ENCODE data around the gene PLEKHA4. TPM values are rescaled to one million over a fixed set of nuclear protein-coding genes. Genes with fewer than 3 reads are reported as not detected.

PLEKHA4 gene
- total and polyA plus RNA-seq, 2 of the 13 experiments (the other 11 are each of a cell fraction or from before 2014, with no cell fraction given), result 4.8 to 6.0 TPM

DNA sequence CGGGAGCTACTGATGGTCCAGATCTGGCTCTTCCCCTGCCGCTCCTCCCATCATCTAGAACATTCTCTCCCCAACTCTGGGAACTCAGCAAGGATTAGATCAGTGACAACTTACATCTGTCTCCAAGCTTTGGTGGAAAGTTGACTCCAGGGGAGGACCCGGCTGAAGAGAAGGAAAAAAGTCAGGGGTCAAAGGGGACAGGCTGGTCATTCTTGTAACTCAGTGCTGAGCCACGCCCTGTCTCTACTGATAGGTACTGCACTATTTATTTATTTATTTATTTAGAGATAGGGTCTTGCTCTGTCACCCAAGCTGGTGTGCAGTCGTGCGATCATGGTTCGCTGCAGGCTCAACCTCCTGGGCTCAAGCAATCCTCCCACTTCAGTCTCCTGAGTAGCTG is 14.3 kb downstream of the PLEKHA4 start:
- no peaks in the 10 kb centered on the region for H3K36me3 ChIP-seq (replicated peaks in 1 of 2; ENCODE audit: control insufficient read depth in 1 of 2, insufficient read depth in 2 of 2, low read length in 2 of 2)
- no peaks in the 10 kb centered on the region for H4K20me1 ChIP-seq (ENCODE audit: insufficient read depth, low read length)
- BruUV-seq (replicated peaks), result no TSS peak
- intact Hi-C loops (cut with micrococcal nuclease; ENCODE audit: unreplicated experiment), result no loop called here
- H3K4me1 ChIP-seq (ENCODE audit: insufficient read depth, low read length), result no peaks in the 10 kb centered on the region; the same call in 1 of the 2 replicates
- no peaks in the 10 kb centered on the region for H3K9me3 ChIP-seq (ENCODE audit: low read length)
- H3K27ac ChIP-seq (ENCODE audit: extremely low read length, insufficient read depth, low read length), result no peak overlapping the region
- H3K4me2 ChIP-seq (ENCODE audit: low read depth, low read length), result no peak overlapping the region
- ATAC-seq (no peak), FAIRE-seq (no peak), DNase-seq (ENCODE audit: low spot score) (no peak)
- H3K79me2 ChIP-seq (ENCODE audit: insufficient read depth, low read length), result no peaks in the 10 kb centered on the region
- H3K4me3 ChIP-seq (replicated peaks in 1 of 3; ENCODE audit: insufficient read depth in 1 of 3, low read depth in 2 of 3, low read length in 3 of 3), result no peak overlapping the region
- 95% methylated on average over 7 of the region's 7 CpGs for WGBS (ENCODE audit: low lambda C conversion rate)
- ChIA-PET CTCF (ENCODE audit: low intra/inter-chr PET ratio, low total read pairs) (no interaction called here), POLR2A (interaction anchor here (0.7 kb wide), 1 partner anchor 22 kb away, joined by 4 read pairs; no protein-coding TSS in a partner anchor)
- TF ChIP-seq PCBP2 (optimal IDR thresholded peaks at IDR 0.05; ENCODE audit: low read depth, low read length, poor library complexity, severe bottlenecking), result no peak
- TF ChIP-seq, protein P1, sequence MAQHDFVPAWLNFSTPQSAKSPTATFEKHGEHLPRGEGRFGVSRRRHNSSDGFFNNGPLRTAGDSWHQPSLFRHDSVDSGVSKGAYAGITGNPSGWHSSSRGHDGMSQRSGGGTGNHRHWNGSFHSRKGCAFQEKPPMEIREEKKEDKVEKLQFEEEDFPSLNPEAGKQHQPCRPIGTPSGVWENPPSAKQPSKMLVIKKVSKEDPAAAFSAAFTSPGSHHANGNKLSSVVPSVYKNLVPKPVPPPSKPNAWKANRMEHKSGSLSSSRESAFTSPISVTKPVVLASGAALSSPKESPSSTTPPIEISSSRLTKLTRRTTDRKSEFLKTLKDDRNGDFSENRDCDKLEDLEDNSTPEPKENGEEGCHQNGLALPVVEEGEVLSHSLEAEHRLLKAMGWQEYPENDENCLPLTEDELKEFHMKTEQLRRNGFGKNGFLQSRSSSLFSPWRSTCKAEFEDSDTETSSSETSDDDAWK (CRISPR knock-in tag; IDR thresholded peaks at IDR 0.05), result no peak
- TF ChIP-seq ARNT (IDR thresholded peaks at IDR 0.05), result no peak
- TF ChIP-seq, protein P2, sequence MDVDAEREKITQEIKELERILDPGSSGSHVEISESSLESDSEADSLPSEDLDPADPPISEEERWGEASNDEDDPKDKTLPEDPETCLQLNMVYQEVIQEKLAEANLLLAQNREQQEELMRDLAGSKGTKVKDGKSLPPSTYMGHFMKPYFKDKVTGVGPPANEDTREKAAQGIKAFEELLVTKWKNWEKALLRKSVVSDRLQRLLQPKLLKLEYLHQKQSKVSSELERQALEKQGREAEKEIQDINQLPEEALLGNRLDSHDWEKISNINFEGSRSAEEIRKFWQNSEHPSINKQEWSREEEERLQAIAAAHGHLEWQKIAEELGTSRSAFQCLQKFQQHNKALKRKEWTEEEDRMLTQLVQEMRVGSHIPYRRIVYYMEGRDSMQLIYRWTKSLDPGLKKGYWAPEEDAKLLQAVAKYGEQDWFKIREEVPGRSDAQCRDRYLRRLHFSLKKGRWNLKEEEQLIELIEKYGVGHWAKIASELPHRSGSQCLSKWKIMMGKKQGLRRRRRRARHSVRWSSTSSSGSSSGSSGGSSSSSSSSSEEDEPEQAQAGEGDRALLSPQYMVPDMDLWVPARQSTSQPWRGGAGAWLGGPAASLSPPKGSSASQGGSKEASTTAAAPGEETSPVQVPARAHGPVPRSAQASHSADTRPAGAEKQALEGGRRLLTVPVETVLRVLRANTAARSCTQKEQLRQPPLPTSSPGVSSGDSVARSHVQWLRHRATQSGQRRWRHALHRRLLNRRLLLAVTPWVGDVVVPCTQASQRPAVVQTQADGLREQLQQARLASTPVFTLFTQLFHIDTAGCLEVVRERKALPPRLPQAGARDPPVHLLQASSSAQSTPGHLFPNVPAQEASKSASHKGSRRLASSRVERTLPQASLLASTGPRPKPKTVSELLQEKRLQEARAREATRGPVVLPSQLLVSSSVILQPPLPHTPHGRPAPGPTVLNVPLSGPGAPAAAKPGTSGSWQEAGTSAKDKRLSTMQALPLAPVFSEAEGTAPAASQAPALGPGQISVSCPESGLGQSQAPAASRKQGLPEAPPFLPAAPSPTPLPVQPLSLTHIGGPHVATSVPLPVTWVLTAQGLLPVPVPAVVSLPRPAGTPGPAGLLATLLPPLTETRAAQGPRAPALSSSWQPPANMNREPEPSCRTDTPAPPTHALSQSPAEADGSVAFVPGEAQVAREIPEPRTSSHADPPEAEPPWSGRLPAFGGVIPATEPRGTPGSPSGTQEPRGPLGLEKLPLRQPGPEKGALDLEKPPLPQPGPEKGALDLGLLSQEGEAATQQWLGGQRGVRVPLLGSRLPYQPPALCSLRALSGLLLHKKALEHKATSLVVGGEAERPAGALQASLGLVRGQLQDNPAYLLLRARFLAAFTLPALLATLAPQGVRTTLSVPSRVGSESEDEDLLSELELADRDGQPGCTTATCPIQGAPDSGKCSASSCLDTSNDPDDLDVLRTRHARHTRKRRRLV (CRISPR knock-in tag; IDR thresholded peaks at IDR 0.05), result no peak
- no peak for TF ChIP-seq SRSF1 (optimal IDR thresholded peaks at IDR 0.05; ENCODE audit: low read depth, low read length)
- no peak for TF ChIP-seq ZNF710 (CRISPR knock-in tag; IDR thresholded peaks at IDR 0.05; ENCODE audit: borderline replicate concordance)
- no peak for TF ChIP-seq CCDC6 (CRISPR knock-in tag; IDR thresholded peaks at IDR 0.05)
- no peak for TF ChIP-seq HMG20A (CRISPR knock-in tag; IDR thresholded peaks at IDR 0.05; ENCODE audit: borderline replicate concordance)
- no peak for TF ChIP-seq ZFP82 (CRISPR knock-in tag; IDR thresholded peaks at IDR 0.05; ENCODE audit: borderline replicate concordance)
- no peak for TF ChIP-seq ELF3 (CRISPR knock-in tag; IDR thresholded peaks at IDR 0.05)
- in situ Hi-C loops (cut with HindIII; ENCODE audit: extremely low pct_ligation_motif_present, low pct_unique_long_range_greater_than_20kb), result no loop called here
- no peaks in the 10 kb centered on the region; a peak in 1 of 5 replicates for H3K27me3 ChIP-seq (ENCODE audit: control insufficient read depth in 1 of 2, insufficient read depth in 2 of 2, low read length in 2 of 2)
- H3K9ac ChIP-seq (ENCODE audit: insufficient read depth, low read depth, low read length), result no peak overlapping the region
- H2AFZ ChIP-seq (ENCODE audit: low read length), result no peak overlapping the region
